Measurements from ENCODE around the gene MAPRE3.

MAPRE3 gene

GRCh38 chr2:26950246-26950645 lies 20.2 kb upstream of the MAPRE3 start:
- DNase-seq (ENCODE audit: low read depth) = no peak

- DNase-seq (ENCODE audit: low read depth) = no peak
Observed at GRCh38 chr2:26951236-26951635, 19.2 kb upstream of the MAPRE3 start.

GRCh38 chr2:26952374-26952773 lies 18.1 kb upstream of the MAPRE3 start:
- no peak for DNase-seq (ENCODE audit: low read depth)

- DNase-seq (ENCODE audit: low read depth) = no peak
Observed at GRCh38 chr2:26954135-26954534, 16.3 kb upstream of the MAPRE3 start.

- DNase-seq (ENCODE audit: low read depth) = no peak
Observed at GRCh38 chr2:26957041-26957440, 13.4 kb upstream of the MAPRE3 start.

- no peak for DNase-seq (ENCODE audit: low read depth)
Observed at GRCh38 chr2:26957534-26957933, 12.9 kb upstream of the MAPRE3 start.

GRCh38 chr2:26959331-26959730 lies 11.1 kb upstream of the MAPRE3 start:
- no peak for DNase-seq (ENCODE audit: low read depth)

- DNase-seq (ENCODE audit: low read depth) = no peak
Observed at GRCh38 chr2:26964446-26965130, 5.8 kb upstream of the MAPRE3 start.

- no peak for DNase-seq (ENCODE audit: low read depth)
Observed at GRCh38 chr2:26968001-26968400, 2.4 kb upstream of the MAPRE3 start.

- no peak for DNase-seq (ENCODE audit: low read depth)
Observed at GRCh38 chr2:26969077-26969844, 1.2 kb upstream of the MAPRE3 start.

- DNase-seq (ENCODE audit: low read depth) = no peak
Observed at GRCh38 chr2:26970928-26971627, 641 bp downstream of the MAPRE3 start.

- DNase-seq (ENCODE audit: low read depth) = no peak
Observed at GRCh38 chr2:26971911-26972786, 1.7 kb downstream of the MAPRE3 start.

- no peak for DNase-seq (ENCODE audit: low read depth)
Observed at GRCh38 chr2:26974352-26974751, 3.9 kb downstream of the MAPRE3 start.

- DNase-seq (ENCODE audit: low read depth) = no peak
Observed at GRCh38 chr2:26975102-26975501, 4.7 kb downstream of the MAPRE3 start.

GRCh38 chr2:26975656-26976055 lies 5.2 kb downstream of the MAPRE3 start:
- no peak for DNase-seq (ENCODE audit: low read depth)

GRCh38 chr2:26976237-26976636 lies 5.8 kb downstream of the MAPRE3 start:
- DNase-seq (ENCODE audit: low read depth) = no peak

- no peak for DNase-seq (ENCODE audit: low read depth)
Observed at GRCh38 chr2:26977012-26977411, 6.6 kb downstream of the MAPRE3 start.

- DNase-seq (ENCODE audit: low read depth) = no peak
Observed at GRCh38 chr2:26978061-26978596, 7.7 kb downstream of the MAPRE3 start.

- no peak for DNase-seq (ENCODE audit: low read depth)
Observed at GRCh38 chr2:26979741-26980140, 9.3 kb downstream of the MAPRE3 start.

GRCh38 chr2:26980971-26981370 lies 10.5 kb downstream of the MAPRE3 start:
- no peak for DNase-seq (ENCODE audit: low read depth)

- no peak for DNase-seq (ENCODE audit: low read depth)
Observed at GRCh38 chr2:26982102-26982742, 11.8 kb downstream of the MAPRE3 start.
